A673 (cell line): ENCODE data around the gene GMDS. TPM values are rescaled to one million over a fixed set of nuclear protein-coding genes. Genes with fewer than 3 reads are reported as not detected.

Experiments used
- BruUV-seq: library from RNA; stranded (reverse); fragments of 400-500 nt; replicated peaks from 2 replicates; lab custom pipeline; 2021; lab: Mats Ljungman, UMichigan
- CTCF ChIA-PET: fragments of 300-600 bp; sonication (Branson Sonifier 250); formaldehyde crosslinking; loops from one replicate; lab custom pipeline; 2022; ENCODE audit warnings: antibody characterized with exemption; lab: Charles Lee
- POLR2A ChIA-PET: fragments of 300-600 bp; sonication (Branson Sonifier 250); formaldehyde crosslinking; loops from one replicate; lab custom pipeline; 2022; ENCODE audit warnings: antibody characterized with exemption; ENCODE audit not compliant: low non-redundant PET; lab: Charles Lee
- DNase-seq: peaks from one replicate; pipeline ENCODE4 v3.0.0-alpha.2; 2015; ENCODE audit warnings: low spot score
- H3K27ac ChIP-seq: fragments of 200-600 bp; sonication (generic); 2 replicates; pipeline ENCODE4 v1.5.1; 2016; ENCODE audit warnings: mixed run types, low read depth, mild to moderate bottlenecking, mixed read lengths, antibody characterized with exemption, low read length; ENCODE audit not compliant: poor library complexity, severe bottlenecking
- H3K27me3 ChIP-seq: fragments of 200-600 bp; sonication (generic); replicated peaks from 2 replicates; pipeline ENCODE4 v1.6.1; 2017; ENCODE audit warnings: mixed run types, low read depth, mild to moderate bottlenecking, mixed read lengths, antibody characterized with exemption, low read length; ENCODE audit not compliant: insufficient read depth, poor library complexity
- H3K36me3 ChIP-seq: fragments of 200-600 bp; sonication (generic); 2 replicates; pipeline ENCODE4 v1.6.1; 2016; ENCODE audit warnings: mixed run types, mild to moderate bottlenecking, mixed read lengths, antibody characterized with exemption, low read length; ENCODE audit not compliant: insufficient read depth, poor library complexity, severe bottlenecking
- H3K4me1 ChIP-seq: fragments of 200-600 bp; sonication (generic); 2 replicates; pipeline ENCODE4 v1.6.1; 2017; ENCODE audit warnings: mixed run types, mild to moderate bottlenecking, mixed read lengths, antibody characterized with exemption, low read length; ENCODE audit not compliant: insufficient read depth, poor library complexity, severe bottlenecking
- H3K4me3 ChIP-seq: fragments of 200-600 bp; sonication (generic); 2 replicates; pipeline ENCODE4 v1.5.1; 2016; ENCODE audit warnings: low read depth, mixed run types, mild to moderate bottlenecking, mixed read lengths, low read length; ENCODE audit not compliant: poor library complexity, severe bottlenecking
- H3K9me3 ChIP-seq: fragments of 200-600 bp; sonication (generic); 2 replicates; pipeline ENCODE4 v1.6.1; 2016; ENCODE audit warnings: mixed run types, low read depth, mild to moderate bottlenecking, mixed read lengths, antibody characterized with exemption, low read length; ENCODE audit not compliant: poor library complexity, severe bottlenecking
- CTCF ChIP-seq: fragments of 300-800, 200-600 bp; sonication (generic); conservative IDR thresholded peaks from 2 replicates; pipeline ENCODE4 v1.5.1; 2017; ENCODE audit warnings: low read depth, mild to moderate bottlenecking, antibody characterized with exemption, low read length, moderate library complexity, mixed read lengths
- EZH2 ChIP-seq: fragments of 200-600 bp; sonication (generic); IDR thresholded peaks from 2 replicates; pipeline ENCODE4 v1.6.1; 2017; ENCODE audit warnings: borderline replicate concordance, low read depth, mild to moderate bottlenecking, mixed read lengths, antibody characterized with exemption, low read length; ENCODE audit not compliant: poor library complexity, severe bottlenecking
- intact Hi-C: fragments of 100-400 bp; cut with micrococcal nuclease; formaldehyde crosslinking; loops from one replicate; pipeline ENCODE4 v1.10.0; 2022; ENCODE audit not compliant: unreplicated experiment
- total RNA-seq: library from RNA; stranded (reverse); gene quantifications from 2 replicates; pipeline ENCODE4 v1.2.3, GENCODE V29; 2021

Gene GMDS
- total RNA-seq, 1 experiment from 2014 or later = 15.2 TPM

GRCh38 chr6:2182251-2182650 lies 63.2 kb downstream of the GMDS start:
- no peak overlapping the region for H3K27ac ChIP-seq
- ChIA-PET POLR2A (no interaction called here), CTCF (no interaction called here)
- no peak for DNase-seq
- no peaks in the 10 kb centered on the region for H3K36me3 ChIP-seq
- TF ChIP-seq CTCF = no peak
- TF ChIP-seq EZH2 = no peak
- no TSS peak for BruUV-seq
- no peak overlapping the region for H3K4me3 ChIP-seq
- H3K9me3 ChIP-seq = no peaks in the 10 kb centered on the region
- no peaks in the 10 kb centered on the region for H3K4me1 ChIP-seq
- no peaks in the 10 kb centered on the region for H3K27me3 ChIP-seq
- intact Hi-C loops = no loop called here

DNA sequence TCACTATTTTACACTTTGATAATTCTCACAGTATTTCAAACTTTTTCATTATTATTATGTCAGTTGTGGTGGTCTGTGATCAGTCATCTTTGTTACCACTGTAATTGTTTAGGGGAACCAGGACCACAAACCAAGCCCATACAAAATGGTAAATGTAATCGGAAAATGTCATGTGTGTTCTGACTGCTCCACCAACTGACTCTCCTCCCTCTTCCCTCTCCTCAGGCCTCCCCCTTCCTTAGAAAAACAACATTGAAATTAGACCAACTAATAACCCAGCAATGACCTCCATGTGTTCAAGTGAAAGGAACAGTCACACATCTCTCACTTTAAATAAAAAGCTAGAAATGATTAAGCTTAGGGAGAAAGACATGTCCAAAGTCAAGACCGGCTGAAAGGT lies 63.8 kb downstream of the GMDS start:
- CTCF ChIA-PET = no interaction called here

DNA sequence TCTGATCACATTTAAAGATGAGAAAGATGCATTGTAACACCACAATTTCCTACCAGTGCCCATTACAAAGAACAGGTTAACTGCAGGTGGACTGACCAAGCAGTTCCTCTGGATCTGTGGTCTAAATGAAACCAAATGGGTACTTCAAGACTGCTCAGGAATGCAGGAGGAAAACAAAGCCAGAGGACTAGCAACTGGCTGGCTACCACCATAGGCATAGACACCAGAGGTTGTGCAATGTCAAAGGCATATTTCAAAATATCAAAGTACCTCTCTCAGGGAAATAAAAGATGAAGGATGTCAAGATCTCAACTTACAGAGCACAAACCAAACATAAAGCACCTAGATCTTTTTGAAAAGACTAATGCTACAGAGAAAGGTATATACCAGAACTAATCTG lies 65.5 kb downstream of the GMDS start:
- no peaks in the 10 kb centered on the region for H3K27me3 ChIP-seq
- CTCF ChIA-PET = no interaction called here
- no TSS peak for BruUV-seq
- POLR2A ChIA-PET = no interaction called here
- intact Hi-C loops = no loop called here
- H3K9me3 ChIP-seq = no peaks in the 10 kb centered on the region
- H3K4me3 ChIP-seq = no peak overlapping the region
- DNase-seq = no peak
- H3K27ac ChIP-seq = no peak overlapping the region
- no peak for TF ChIP-seq CTCF
- no peak for TF ChIP-seq EZH2
- H3K4me1 ChIP-seq = no peaks in the 10 kb centered on the region
- H3K36me3 ChIP-seq = no peaks in the 10 kb centered on the region

More for the DNA sequence above, 63.8 kb downstream of the GMDS start:
- H3K27me3 ChIP-seq = no peaks in the 10 kb centered on the region
- no peak overlapping the region for H3K4me3 ChIP-seq
- no peak overlapping the region for H3K27ac ChIP-seq
- intact Hi-C loops = no loop called here
- no peak for TF ChIP-seq EZH2
- no peak for TF ChIP-seq CTCF
- DNase-seq = no peak
- H3K36me3 ChIP-seq = no peaks in the 10 kb centered on the region
- no peaks in the 10 kb centered on the region for H3K9me3 ChIP-seq
- POLR2A ChIA-PET = no interaction called here
- BruUV-seq = no TSS peak
- no peaks in the 10 kb centered on the region for H3K4me1 ChIP-seq
